ENCODE data around the gene NLRX1. TPM values are rescaled to one million over a fixed set of nuclear protein-coding genes. Genes with fewer than 3 reads are reported as not detected.
"Not testable (repeated sequence)": the region's sequence is repeated elsewhere in the genome, so short reads cannot be mapped to it uniquely, and the experiment has no call there.

The NLRX1 gene
- total RNA-seq, 1 donor from 2014 or later, result 14.7 TPM

- no peak for TF ChIP-seq CTCF (conservative IDR thresholded peaks at IDR 0.05; ENCODE audit: low read depth, low read length)
- no peak for DNase-seq (ENCODE audit: low read depth)
- no peak overlapping the region for H3K4me3 ChIP-seq (ENCODE audit: low read depth, low read length)
Observed at GRCh38 chr11:119209186-119209585, 40.7 kb downstream of the NLRX1 start.

GRCh38 chr11:119210050-119210449 is 41.5 kb downstream of the NLRX1 start:
- H3K4me3 ChIP-seq (ENCODE audit: low read depth, low read length), result no peak overlapping the region
- TF ChIP-seq CTCF (conservative IDR thresholded peaks at IDR 0.05; ENCODE audit: low read depth, low read length), result no peak
- DNase-seq (ENCODE audit: low read depth), result no peak

- peak; percentile 81 for DNase-seq (ENCODE audit: low read depth)
- no peak for TF ChIP-seq CTCF (conservative IDR thresholded peaks at IDR 0.05; ENCODE audit: low read depth, low read length)
- no peak overlapping the region for H3K4me3 ChIP-seq (ENCODE audit: low read depth, low read length)
Observed at GRCh38 chr11:119218141-119218878, 49.8 kb downstream of the NLRX1 start.

- DNase-seq (ENCODE audit: low read depth), result no peak
- H3K4me3 ChIP-seq (ENCODE audit: low read depth, low read length), result no peak overlapping the region
- TF ChIP-seq CTCF (conservative IDR thresholded peaks at IDR 0.05; ENCODE audit: low read depth, low read length), result no peak
Observed at GRCh38 chr11:119222308-119222707, 53.8 kb downstream of the NLRX1 start.

- H3K4me3 ChIP-seq (ENCODE audit: low read depth, low read length), result no peak overlapping the region
- no peak for DNase-seq (ENCODE audit: low read depth)
- TF ChIP-seq CTCF (conservative IDR thresholded peaks at IDR 0.05; ENCODE audit: low read depth, low read length), result no peak
Observed at GRCh38 chr11:119222891-119223290, 54.4 kb downstream of the NLRX1 start.

- no peak for TF ChIP-seq CTCF (conservative IDR thresholded peaks at IDR 0.05; ENCODE audit: low read depth, low read length)
- no peak overlapping the region for H3K4me3 ChIP-seq (ENCODE audit: low read depth, low read length)
- no peak for DNase-seq (ENCODE audit: low read depth)
Observed at GRCh38 chr11:119223856-119224255, 55.3 kb downstream of the NLRX1 start.

GRCh38 chr11:119228535-119229287 is 60.2 kb downstream of the NLRX1 start:
- not testable (repeated sequence) for H3K4me3 ChIP-seq (ENCODE audit: low read depth, low read length); DNase-seq (ENCODE audit: low read depth)
